Keratinocyte (primary cell): ENCODE results near the gene CASK. TPM values are rescaled to one million over a fixed set of nuclear protein-coding genes. Genes with fewer than 3 reads are reported as not detected.

Experiments used
- DNase-seq: peaks from one replicate; pipeline ENCODE4 v3.0.0-alpha.2; 2011; ENCODE audit warnings: low read depth, missing footprints, low spot score
- FAIRE-seq: peaks from 2 replicates; lab custom pipeline; 2011; peaks lifted over from hg19 to GRCh38; lab: Jason Lieb, UNC
- H2AFZ ChIP-seq: 2 replicates; pipeline ENCODE4 v1.6.0; 2012; ENCODE audit warnings: low read length, control low read depth, inconsistent platforms; ENCODE audit not compliant: control insufficient read depth
- H3K27ac ChIP-seq: 2 replicates; pipeline ENCODE4 v1.5.1; 2011; ENCODE audit warnings: low read length; ENCODE audit not compliant: control insufficient read depth, insufficient read depth
- H3K27me3 ChIP-seq: 3 replicates; pipeline ENCODE4 v1.6.0; 2011; ENCODE audit warnings: low read length; ENCODE audit not compliant: control insufficient read depth, insufficient read depth; ENCODE audit errors: extremely low read depth
- H3K36me3 ChIP-seq, 2 experiments: 2 replicates in 1 of 2; 3 replicates in 1 of 2; pipeline ENCODE4 v1.5.1; 2011; ENCODE audit warnings: low read length in 2 of 2, mild to moderate bottlenecking in 1 of 2; ENCODE audit not compliant: control insufficient read depth in 2 of 2, insufficient read depth in 2 of 2; ENCODE audit errors: extremely low read depth in 1 of 2
- H3K4me1 ChIP-seq: 3 replicates; pipeline ENCODE4 v1.5.1; 2011; ENCODE audit warnings: low read length; ENCODE audit not compliant: control insufficient read depth, insufficient read depth; ENCODE audit errors: extremely low read depth
- H3K4me2 ChIP-seq: 3 replicates; pipeline ENCODE4 v1.6.0; 2011; ENCODE audit warnings: low read depth, low read length; ENCODE audit not compliant: control insufficient read depth, insufficient read depth; ENCODE audit errors: extremely low read depth
- H3K4me3 ChIP-seq, 3 experiments: fragments of 200-600 bp in 1 of 3; sonication (generic) in 1 of 3; 2 replicates in 2 of 3; 3 replicates in 1 of 3; pipeline ENCODE4 v1.5.1; 2011 to 2016; ENCODE audit warnings: low read length in 3 of 3, mild to moderate bottlenecking in 3 of 3, control low read depth in 2 of 3, inconsistent platforms in 1 of 3, low read depth in 1 of 3, mixed read lengths in 1 of 3, mixed run types in 1 of 3, moderate library complexity in 1 of 3; ENCODE audit not compliant: control insufficient read depth in 2 of 3, insufficient read depth in 2 of 3; ENCODE audit errors: extremely low read depth in 1 of 3
- H3K79me2 ChIP-seq: 2 replicates; pipeline ENCODE4 v1.6.0; 2012; ENCODE audit warnings: low read length; ENCODE audit not compliant: control insufficient read depth, insufficient read depth
- H3K9ac ChIP-seq: 3 replicates; pipeline ENCODE4 v1.6.0; 2011; ENCODE audit warnings: low read length; ENCODE audit not compliant: control insufficient read depth, insufficient read depth; ENCODE audit errors: extremely low read depth
- H3K9me1 ChIP-seq: 3 replicates; pipeline ENCODE4 v1.6.0; 2011; ENCODE audit warnings: low read length; ENCODE audit not compliant: control insufficient read depth, insufficient read depth; ENCODE audit errors: extremely low read depth
- H3K9me3 ChIP-seq: 2 replicates; pipeline ENCODE4 v1.5.1; 2012; ENCODE audit warnings: low read depth, low read length; ENCODE audit not compliant: control insufficient read depth
- H4K20me1 ChIP-seq: 3 replicates; pipeline ENCODE4 v1.6.0; 2011; ENCODE audit warnings: low read length; ENCODE audit not compliant: control insufficient read depth, insufficient read depth; ENCODE audit errors: extremely low read depth
- CTCF ChIP-seq, 3 experiments: IDR thresholded peaks in 1 of 3; conservative IDR thresholded peaks in 1 of 3; optimal IDR thresholded peaks in 1 of 3; 2 replicates in 2 of 3; 3 replicates in 1 of 3; pipeline versions ENCODE3 to v1.5.1; 2011; ENCODE audit warnings: low read length in 3 of 3, mild to moderate bottlenecking in 3 of 3, moderate library complexity in 2 of 3, control low read depth in 1 of 3, inconsistent platforms in 1 of 3; ENCODE audit not compliant: insufficient read depth in 2 of 3; ENCODE audit errors: extremely low read depth in 1 of 3
- EZH2 ChIP-seq: IDR thresholded peaks from one replicate; pipeline ENCODE4 v1.6.1; 2012; ENCODE audit warnings: inconsistent platforms, mild to moderate bottlenecking, low read length, moderate library complexity
- dilution Hi-C: fragments of 300-500 bp; cut with MboI; formaldehyde crosslinking; loops from one replicate; pipeline ENCODE4 v1.7.0; 2020; ENCODE audit warnings: low sequenced_read_pairs; ENCODE audit not compliant: extremely low pct_ligation_motif_present
- polyA plus RNA-seq, 5 experiments: library from polyadenylated mRNA; depleted of rRNA in 3 of 5; stranded (reverse) in 3 of 5; stranded (forward) in 1 of 5; unstranded in 1 of 5; fragments of >200 nt; gene quantifications; 1 replicate in 1 of 5; 2 replicates in 3 of 5; 3 replicates in 1 of 5; pipeline versions ENCODE4 v1.2.1 to v1.2.3, GENCODE V29; 2011 to 2012; ENCODE audit warnings: missing spikeins in 2 of 5, low read depth in 1 of 5, low replicate concordance in 1 of 5

Gene CASK
- polyA plus RNA-seq, 1 donor (not counting 4 experiments of a cell fraction or from before 2014, with no cell fraction given) = 33.7 TPM

GRCh38 chrX:41881166-41881565, 42.2 kb downstream of the CASK start:
- FAIRE-seq = no peak
- H3K27ac ChIP-seq = no peak overlapping the region
- H3K27me3 ChIP-seq = no peaks in the 10 kb centered on the region
- no peak overlapping the region for H3K4me3 ChIP-seq
- no peaks in the 10 kb centered on the region for H3K79me2 ChIP-seq
- no peak overlapping the region for H2AFZ ChIP-seq
- H3K4me1 ChIP-seq = no peaks in the 10 kb centered on the region
- DNase-seq = no peak
- dilution Hi-C loops = no loop called here
- no peak overlapping the region for H3K4me2 ChIP-seq
- H4K20me1 ChIP-seq = no peaks in the 10 kb centered on the region
- TF ChIP-seq EZH2 (no peak), CTCF (optimal IDR thresholded peaks at IDR 0.05 in 1 of 3, IDR thresholded peaks at IDR 0.05 in 1 of 3, conservative IDR thresholded peaks at IDR 0.05 in 1 of 3; ENCODE audit: extremely low read depth in 1 of 3, insufficient read depth in 2 of 3, low read length in 3 of 3) (no peak)
- no peaks in the 10 kb centered on the region for H3K9me3 ChIP-seq
- no peaks in the 10 kb centered on the region for H3K36me3 ChIP-seq
- no peak overlapping the region for H3K9ac ChIP-seq
- H3K9me1 ChIP-seq = no peaks in the 10 kb centered on the region

- no peaks in the 10 kb centered on the region for H3K4me1 ChIP-seq
- H3K79me2 ChIP-seq = no peaks in the 10 kb centered on the region
- no peaks in the 10 kb centered on the region for H3K9me1 ChIP-seq
- no peaks in the 10 kb centered on the region for H3K27me3 ChIP-seq
- no peak overlapping the region for H3K9ac ChIP-seq
- DNase-seq (no peak), FAIRE-seq (no peak)
- TF ChIP-seq CTCF (optimal IDR thresholded peaks at IDR 0.05 in 1 of 3, IDR thresholded peaks at IDR 0.05 in 1 of 3, conservative IDR thresholded peaks at IDR 0.05 in 1 of 3; ENCODE audit: extremely low read depth in 1 of 3, insufficient read depth in 2 of 3, low read length in 3 of 3) (no peak), EZH2 (no peak)
- H3K4me3 ChIP-seq = no peak overlapping the region
- H3K27ac ChIP-seq = no peak overlapping the region
- no peaks in the 10 kb centered on the region for H4K20me1 ChIP-seq
- H3K4me2 ChIP-seq = no peak overlapping the region
- H2AFZ ChIP-seq = no peak overlapping the region
- no peaks in the 10 kb centered on the region for H3K36me3 ChIP-seq
- H3K9me3 ChIP-seq = no peaks in the 10 kb centered on the region
- dilution Hi-C loops = no loop called here
Observed at GRCh38 chrX:41877167-41877566, 46.2 kb downstream of the CASK start.
